Lower leg skin (tissue), 4 donors: ENCODE results near the gene RIC3. TPM values are rescaled to one million over a fixed set of nuclear protein-coding genes. Genes with fewer than 3 reads are reported as not detected.

Experiments used
- DNase-seq, 2 donors: peaks; one replicate each; pipeline ENCODE4 v3.0.0-alpha.2; 2019; ENCODE audit warnings: low spot score in 2 of 2
- H3K4me3 ChIP-seq: fragments of 200-600 bp; sonication (generic); 2 replicates; pipeline ENCODE4 v1.5.1; 2017; ENCODE audit warnings: mild to moderate bottlenecking, low read depth; ENCODE audit not compliant: poor library complexity, severe bottlenecking
- CTCF ChIP-seq, 3 donors: fragments of 450-650 bp; IDR thresholded peaks; one replicate each; pipeline ENCODE4 v1.5.1; 2016; ENCODE audit warnings: antibody characterized with exemption in 3 of 3, mild to moderate bottlenecking in 3 of 3, moderate library complexity in 2 of 3
- POLR2A ChIP-seq, 2 donors: fragments of 450-650 bp; IDR thresholded peaks; one replicate each; pipeline ENCODE4 v1.6.1; 2016 to 2017; ENCODE audit warnings: antibody characterized with exemption in 2 of 2, mild to moderate bottlenecking in 1 of 2, moderate library complexity in 1 of 2
- WGBS, 2 donors: methylation state at CpG; one replicate each; pipeline ENCODE4 v1.1.5; 2018; 5-methylcytosine and 5-hydroxymethylcytosine counted together
- intact Hi-C: fragments of 100-400 bp; cut with DNase I; formaldehyde crosslinking; loops from one replicate; pipeline ENCODE4 v1.15.0; 2023; ENCODE audit warnings: low total_unique reads
- total RNA-seq, 4 donors: library from RNA; depleted of rRNA; stranded (reverse); fragments of >200 nt; gene quantifications; one replicate each; pipeline ENCODE4 v1.1.0, GENCODE V29; 2016

Gene RIC3
- total RNA-seq, 4 donors from 2014 or later = 13.7 to 39.3 (median 18.3) TPM

- intact Hi-C loops = no loop called here
- 86 to 87% methylated on average over 14 of the region's 14 CpGs for WGBS, 2 donors
- TF ChIP-seq CTCF (IDR thresholded peaks at IDR 0.05) (no peak), POLR2A (IDR thresholded peaks at IDR 0.05) (no peak)
- no peak overlapping the region for H3K4me3 ChIP-seq
- peak in 1 of 2 donors; percentile 4 for DNase-seq
Measured at GRCh38 chr11:8100158-8100557, 68.7 kb downstream of the RIC3 start.

GRCh38 chr11:8099291-8099899, 69.4 kb downstream of the RIC3 start:
- TF ChIP-seq CTCF (IDR thresholded peaks at IDR 0.05) (peak in 1 of 3 donors; percentile 57), POLR2A (IDR thresholded peaks at IDR 0.05) (no peak)
- WGBS, 2 donors = 47 to 50% methylated on average over 3 of the region's 3 CpGs

GRCh38 chr11:8098879-8099278, 69.9 kb downstream of the RIC3 start:
- peak in 1 of 2 donors; percentile 10 for DNase-seq
- H3K4me3 ChIP-seq = no peak overlapping the region
- intact Hi-C loops = loop anchor here (10.0 kb wide), 2 partner anchors 64 to 94 kb away; no protein-coding TSS in a partner anchor
- TF ChIP-seq POLR2A (IDR thresholded peaks at IDR 0.05) (no peak), CTCF (IDR thresholded peaks at IDR 0.05) (no peak)
- WGBS, 2 donors = 77 to 90% methylated on average over 6 of the region's 6 CpGs

More at GRCh38 chr11:8099291-8099899, 69.4 kb downstream of the RIC3 start:
- intact Hi-C loops = loop anchor here (10.0 kb wide), 2 partner anchors 65 to 95 kb away; no protein-coding TSS in a partner anchor
- H3K4me3 ChIP-seq = no peak overlapping the region
- DNase-seq = peak; percentile 78 to 94

- peak in 1 of 2 donors; percentile 3 for DNase-seq
- no peak overlapping the region for H3K4me3 ChIP-seq
- TF ChIP-seq POLR2A (IDR thresholded peaks at IDR 0.05) (no peak), CTCF (IDR thresholded peaks at IDR 0.05) (no peak)
- intact Hi-C loops = loop anchor here (10.0 kb wide), 2 partner anchors 64 to 94 kb away; no protein-coding TSS in a partner anchor
- WGBS, 2 donors = 70 to 77% methylated on average over 4 of the region's 4 CpGs
Measured at GRCh38 chr11:8098361-8098760, 70.5 kb downstream of the RIC3 start.

- intact Hi-C loops = loop anchor here (10.0 kb wide), 2 partner anchors 63 to 93 kb away; no protein-coding TSS in a partner anchor
- TF ChIP-seq POLR2A (IDR thresholded peaks at IDR 0.05) = no peak
- no peak for TF ChIP-seq CTCF (IDR thresholded peaks at IDR 0.05)
- peak in 1 of 2 donors; percentile 3 for DNase-seq
Measured at GRCh38 chr11:8097926-8098325, 70.9 kb downstream of the RIC3 start.

More at GRCh38 chr11:8097926-8098325, 70.9 kb downstream of the RIC3 start:
- 79 to 89% methylated on average over 2 of the region's 2 CpGs for WGBS, 2 donors
- no peak overlapping the region for H3K4me3 ChIP-seq
